C4-2B (cell line): ENCODE data around the gene SGMS2.

Experiments used
- CTCF ChIP-seq: fragments of 450-650 bp; conservative IDR thresholded peaks from 2 replicates; pipeline ENCODE4 v1.5.1; 2017; ENCODE audit warnings: mild to moderate bottlenecking
- ZFX ChIP-seq: fragments of 450-650 bp; IDR thresholded peaks from 2 replicates; pipeline ENCODE4 v1.6.1; 2017

- no peak for TF ChIP-seq CTCF
- TF ChIP-seq ZFX, result no peak
These were observed 19.8 kb upstream of the SGMS2 start for GRCh38 chr4:107804956-107805355.
